Hematopoietic multipotent progenitor cell treated with erythropoietin and hydrocortisone succinate and interleukin-3 and kit ligand, for 15 days (in vitro differentiated cells): ENCODE measurements around the gene GRID1.

Experiments
- DNase-seq: peaks from one replicate; pipeline ENCODE4 v3.0.0-alpha.2; 2015; ENCODE audit warnings: low spot score

The GRID1 gene

DNA sequence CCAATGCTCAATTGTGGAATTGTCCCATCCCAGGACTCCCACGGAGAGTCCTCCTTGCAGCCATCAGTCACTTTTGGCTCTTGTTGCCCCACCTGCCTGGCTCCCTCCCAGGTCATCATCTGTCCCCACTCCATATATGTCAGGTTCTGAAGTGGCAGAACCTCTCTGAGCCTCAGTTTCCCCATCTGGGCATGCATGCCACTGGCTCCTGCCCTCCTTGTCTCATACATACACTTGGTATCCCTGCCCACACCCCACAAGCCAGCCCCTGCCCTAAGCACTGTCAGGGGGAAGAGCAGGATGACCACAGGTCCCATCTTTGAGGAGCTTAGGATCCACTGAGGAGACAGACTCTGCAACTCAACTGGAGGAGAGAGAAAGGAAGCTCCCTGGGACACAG is 156.9 kb downstream of the GRID1 start:
- no peak for DNase-seq

GRCh38 chr10:86207226-86207625 is 159.4 kb downstream of the GRID1 start:
- no peak for DNase-seq

GRCh38 chr10:86206240-86206579 is 160.4 kb downstream of the GRID1 start:
- DNase-seq: no peak

- no peak for DNase-seq
Observed at GRCh38 chr10:86205306-86206239, 161.0 kb downstream of the GRID1 start.

DNA sequence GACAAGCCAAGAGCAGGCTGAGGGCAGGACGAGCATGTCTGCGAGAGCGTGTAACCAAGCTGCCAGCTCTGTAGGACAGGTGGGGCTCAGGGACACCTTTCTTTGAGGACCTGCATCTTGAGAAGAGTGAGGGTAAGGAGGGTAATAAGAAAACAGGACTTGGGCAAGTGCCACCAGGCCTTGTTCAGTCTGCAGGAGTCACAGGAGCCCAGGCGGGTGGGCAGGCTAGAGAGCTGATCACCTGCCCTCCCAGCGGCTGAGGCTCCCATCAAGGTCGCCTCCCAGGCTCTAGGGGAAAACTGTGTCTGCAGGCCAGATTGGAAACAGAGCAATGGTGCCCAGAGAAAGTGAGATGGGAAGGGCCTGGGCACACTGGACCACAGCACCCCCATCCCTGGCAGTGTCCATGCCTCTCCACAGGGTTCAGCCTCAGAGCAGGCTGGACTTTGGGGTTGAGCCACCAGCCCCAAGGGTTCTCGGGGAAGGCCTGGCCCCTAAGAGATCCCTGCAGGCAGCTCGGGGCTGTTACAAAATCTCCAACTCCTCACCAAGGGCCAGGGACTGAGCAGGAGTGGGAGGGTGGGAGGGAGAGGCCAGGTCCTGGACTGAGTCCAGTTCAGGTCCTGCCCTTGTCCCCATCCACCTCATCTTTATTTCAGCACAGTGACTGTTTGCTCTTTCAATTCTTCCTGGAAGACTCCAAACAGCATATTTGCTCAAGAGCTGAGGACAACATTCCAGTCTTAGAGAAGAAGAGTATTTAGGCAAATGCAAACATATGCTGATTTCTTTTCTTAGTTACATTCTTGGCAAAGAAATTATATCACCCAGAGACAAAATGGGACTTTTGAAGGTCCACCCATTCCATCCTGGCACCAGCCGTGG is 161.9 kb downstream of the GRID1 start:
- DNase-seq: no peak

- no peak for DNase-seq
Observed at GRCh38 chr10:86203162-86203905, 163.3 kb downstream of the GRID1 start.

GRCh38 chr10:86202226-86202735 is 164.3 kb downstream of the GRID1 start:
- DNase-seq: no peak

DNA sequence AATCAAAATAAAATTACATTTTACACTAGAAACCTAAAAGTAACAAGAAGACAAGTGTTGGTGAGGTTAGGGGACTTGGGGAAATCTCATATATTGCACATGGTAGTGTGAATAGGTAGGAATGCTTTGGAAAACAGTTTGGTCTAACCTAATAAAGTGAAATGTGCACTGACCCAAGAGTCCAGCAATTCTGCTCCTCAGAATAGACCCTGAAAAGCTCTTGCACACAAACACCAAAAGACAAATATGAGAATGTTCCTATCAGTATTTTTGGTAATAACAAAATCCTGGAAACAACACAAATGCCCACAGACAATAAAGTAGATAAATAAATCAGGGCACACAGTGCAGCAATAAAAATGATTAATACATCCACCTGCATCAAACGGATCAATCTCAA is 165.7 kb downstream of the GRID1 start:
- no peak for DNase-seq

- DNase-seq: no peak
Observed at GRCh38 chr10:86200269-86200668, 166.3 kb downstream of the GRID1 start.

- DNase-seq: no peak
Observed at GRCh38 chr10:86199041-86199440, 167.6 kb downstream of the GRID1 start.

DNA sequence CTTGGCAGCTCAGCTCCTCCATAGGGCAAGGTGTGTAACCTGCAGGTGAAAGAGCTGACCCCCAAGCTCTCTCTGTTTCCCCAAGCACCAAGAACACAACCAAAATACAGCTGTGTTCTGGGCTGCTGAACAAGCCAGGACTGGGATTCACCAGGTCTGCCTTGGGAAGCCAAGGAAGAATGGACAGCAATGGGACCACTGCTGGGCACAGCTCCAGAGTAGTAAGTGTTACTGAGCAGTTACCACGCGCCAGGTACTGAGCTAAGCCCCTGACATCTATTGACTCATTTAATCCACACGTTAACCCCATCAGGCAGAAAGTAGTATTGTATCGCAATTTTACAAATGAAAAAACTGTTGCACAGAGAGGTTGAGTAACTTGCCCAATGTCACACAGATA is 168.3 kb downstream of the GRID1 start:
- DNase-seq: no peak

- no peak for DNase-seq
Observed at GRCh38 chr10:86197166-86197790, 169.3 kb downstream of the GRID1 start.

DNA sequence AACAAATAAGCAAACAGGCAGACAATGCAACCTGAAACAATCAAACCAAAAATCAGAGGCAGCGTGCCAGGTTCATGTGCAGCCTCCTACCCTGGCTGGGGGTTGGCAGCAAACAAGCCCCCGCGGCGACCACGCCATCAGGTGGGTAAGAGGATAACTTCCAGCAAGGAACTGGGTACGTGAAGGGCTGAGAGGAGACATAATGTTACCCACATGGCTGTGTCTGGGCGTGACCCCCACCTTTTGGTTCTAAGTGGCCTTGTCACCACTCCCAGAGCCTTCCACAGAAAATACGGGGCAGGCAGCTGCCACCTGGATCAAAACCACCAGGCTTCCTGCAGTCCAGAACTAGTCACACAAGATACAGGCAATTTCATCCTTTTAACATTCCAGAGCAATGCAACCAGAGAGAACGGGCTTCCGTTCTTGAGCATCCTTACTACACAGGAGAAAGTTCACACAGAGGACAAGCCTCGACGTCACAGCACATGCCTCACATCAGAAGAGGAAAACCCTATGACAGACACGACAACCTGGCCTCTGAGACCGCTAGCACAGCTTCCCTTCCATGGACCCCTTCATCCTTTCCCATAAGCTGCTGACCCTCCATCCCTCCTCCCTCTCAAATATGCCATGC is 171.0 kb downstream of the GRID1 start:
- no peak for DNase-seq

- DNase-seq: no peak
Observed at GRCh38 chr10:86194684-86195083, 171.9 kb downstream of the GRID1 start.

- no peak for DNase-seq
Observed at GRCh38 chr10:86193841-86194240, 172.8 kb downstream of the GRID1 start.

DNA sequence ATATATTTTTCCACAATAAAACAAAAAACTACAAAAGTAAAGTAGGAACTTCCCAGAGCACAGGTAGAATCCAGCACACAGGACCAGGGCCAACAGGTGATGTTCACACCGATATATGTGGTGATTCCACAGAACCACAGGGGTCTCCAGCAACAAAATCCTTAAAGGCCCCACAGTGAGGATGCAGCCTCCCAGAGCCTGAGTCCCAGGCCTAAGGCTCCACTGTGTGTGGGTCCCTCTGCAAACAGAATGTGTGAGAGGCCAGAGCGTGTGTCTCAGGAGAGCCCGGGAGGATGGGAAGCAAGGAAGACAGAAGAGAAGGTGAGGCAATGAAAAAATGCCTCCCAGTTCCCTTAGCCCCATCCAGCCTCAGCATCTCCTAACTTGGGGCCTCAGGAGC is 173.9 kb downstream of the GRID1 start:
- DNase-seq: no peak

GRCh38 chr10:86192147-86192546 is 174.4 kb downstream of the GRID1 start:
- no peak for DNase-seq

DNA sequence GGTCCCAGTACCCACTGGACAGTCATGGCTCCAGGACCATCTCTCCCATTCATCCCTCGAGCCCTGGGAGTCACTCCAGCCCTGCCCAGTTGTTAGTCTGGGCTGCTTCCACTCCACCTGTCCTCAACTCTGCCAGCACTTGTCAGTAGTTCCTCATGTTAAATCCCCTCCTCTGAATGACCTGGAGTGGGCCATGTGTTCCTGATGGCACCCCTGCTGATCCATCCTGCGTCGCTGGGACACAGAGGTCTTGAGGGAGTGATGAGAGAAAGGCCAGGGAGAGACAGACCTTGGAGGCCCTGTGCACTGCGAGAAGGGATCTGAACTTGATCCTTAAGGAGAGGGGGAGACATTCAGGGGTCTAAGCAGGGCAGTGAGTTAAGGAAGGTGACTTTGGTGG is 174.9 kb downstream of the GRID1 start:
- no peak for DNase-seq

- no peak for DNase-seq
Observed at GRCh38 chr10:86191166-86191565, 175.4 kb downstream of the GRID1 start.

DNA sequence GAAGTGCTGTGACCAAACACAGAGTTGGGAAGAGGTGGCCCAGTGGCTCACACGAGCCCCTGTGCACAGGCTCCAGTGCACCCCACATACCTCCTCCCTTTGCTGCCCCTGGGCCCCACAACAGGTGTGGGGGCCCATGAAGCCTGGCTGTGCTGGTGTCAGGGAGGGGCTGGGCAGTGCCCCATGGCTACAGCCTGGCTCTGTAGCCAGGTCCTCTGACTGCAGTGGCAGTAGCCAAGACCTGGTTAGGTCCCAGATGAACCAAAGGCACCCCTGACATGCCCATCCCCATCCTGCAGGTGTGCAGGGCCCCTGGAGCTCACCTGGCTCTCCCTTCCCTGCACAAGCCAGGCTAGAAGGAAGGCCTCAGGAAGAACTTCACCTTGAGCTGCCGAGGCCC is 176.3 kb downstream of the GRID1 start:
- no peak for DNase-seq

- DNase-seq: no peak
Observed at GRCh38 chr10:86189891-86190290, 176.7 kb downstream of the GRID1 start.
